Panc1 (cell line): Measurements from ENCODE around the gene FRMPD2. TPM values are rescaled to one million over a fixed set of nuclear protein-coding genes. Genes with fewer than 3 reads are reported as not detected.

Experiments
- ATAC-seq: fragments of 200-7000 bp; cut with Tn5 transposase; 2 replicates; pipeline ENCODE4 v1.9.1; 2020; ENCODE audit warnings: mild to moderate bottlenecking, moderate library complexity
- BruUV-seq: library from RNA; stranded (reverse); fragments of 400-500 nt; replicated peaks from 2 replicates; lab custom pipeline; 2021; lab: Mats Ljungman, UMichigan
- CTCF ChIA-PET: fragments of 300-600 bp; sonication (Branson Sonifier 250); formaldehyde crosslinking; loops from one replicate; lab custom pipeline; 2022; ENCODE audit warnings: antibody characterized with exemption; lab: Charles Lee
- POLR2A ChIA-PET: fragments of 300-600 bp; sonication (Branson Sonifier 250); formaldehyde crosslinking; loops from one replicate; lab custom pipeline; 2022; ENCODE audit warnings: antibody characterized with exemption; lab: Charles Lee
- DNase-seq: peaks from one replicate; pipeline ENCODE4 v3.0.0-alpha.2; 2010; ENCODE audit warnings: low read depth, low spot score
- H3K27ac ChIP-seq: 2 replicates; pipeline ENCODE4 v1.5.1; 2011; ENCODE audit warnings: mild to moderate bottlenecking, low read length, inconsistent platforms
- H3K27me3 ChIP-seq: fragments of 200-500 bp; sonication (Bioruptor generic); 2 replicates; pipeline ENCODE4 v1.6.0; 2014; ENCODE audit warnings: low read length, inconsistent platforms; ENCODE audit not compliant: control insufficient read depth, insufficient read depth
- H3K36me3 ChIP-seq: fragments of 200-500 bp; sonication (Bioruptor generic); 2 replicates; pipeline ENCODE4 v1.5.1; 2014; ENCODE audit warnings: inconsistent platforms, mild to moderate bottlenecking, low read length, moderate library complexity; ENCODE audit not compliant: control insufficient read depth, insufficient read depth
- H3K4me1 ChIP-seq: 2 replicates; pipeline ENCODE4 v1.5.1; 2011; ENCODE audit warnings: inconsistent platforms, mild to moderate bottlenecking, low read length, moderate library complexity; ENCODE audit not compliant: control insufficient read depth, insufficient read depth
- H3K4me3 ChIP-seq, 2 experiments: 2 replicates each; pipeline ENCODE4 v1.5.1; 2011 to 2012; ENCODE audit warnings: low read depth in 2 of 2, low read length in 2 of 2, mild to moderate bottlenecking in 2 of 2, inconsistent platforms in 1 of 2, moderate library complexity in 1 of 2
- H3K9me3 ChIP-seq: fragments of 200-500 bp; sonication (Bioruptor generic); 2 replicates; pipeline ENCODE4 v1.5.1; 2014; ENCODE audit warnings: low read depth, mild to moderate bottlenecking, inconsistent platforms, low read length, moderate library complexity; ENCODE audit not compliant: control insufficient read depth, insufficient read depth
- POLR2AphosphoS5 ChIP-seq: IDR thresholded peaks from 2 replicates; pipeline ENCODE4 v1.6.1; 2012; ENCODE audit warnings: mild to moderate bottlenecking, low read depth, low read length, moderate library complexity
- SIN3A ChIP-seq: IDR thresholded peaks from 2 replicates; pipeline ENCODE4 v1.6.1; 2012; ENCODE audit warnings: low read depth, mild to moderate bottlenecking, low read length, moderate library complexity, borderline replicate concordance; ENCODE audit not compliant: insufficient read depth
- TCF7L2 ChIP-seq: IDR thresholded peaks from 2 replicates; pipeline ENCODE4 v1.6.1; 2011; ENCODE audit warnings: mild to moderate bottlenecking, low read depth, low read length, inconsistent platforms
- in situ Hi-C: cut with HindIII; loops from 2 replicates; pipeline ENCODE4 v1.10.0; 2016; ENCODE audit warnings: low sequenced_read_pairs, low pct_unique_long_range_greater_than_20kb
- intact Hi-C: fragments of 100-400 bp; cut with micrococcal nuclease; formaldehyde crosslinking; loops from one replicate; pipeline ENCODE4 v1.10.0; 2022; ENCODE audit not compliant: unreplicated experiment
- total RNA-seq: library from RNA; stranded (reverse); gene quantifications from one replicate; pipeline ENCODE4 v1.2.1, GENCODE V29; 2021; ENCODE audit not compliant: unreplicated experiment
- TF ChIP-seq, protein P1 (sequence below), 2 experiments: IDR thresholded peaks; 2 replicates each; pipeline ENCODE4 v1.6.1; 2011 to 2012; ENCODE audit warnings: low read depth in 2 of 2, control low read depth in 1 of 2, low read length in 1 of 2, mild to moderate bottlenecking in 1 of 2, moderate library complexity in 1 of 2; ENCODE audit not compliant: insufficient read depth in 1 of 2
- TF ChIP-seq, protein P2 (sequence below): fragments of 450-650 bp; IDR thresholded peaks from 2 replicates; pipeline ENCODE4 v1.5.1; 2017; ENCODE audit warnings: mild to moderate bottlenecking

Gene FRMPD2
- total RNA-seq, 1 experiment from 2014 or later, result not detected

DNA sequence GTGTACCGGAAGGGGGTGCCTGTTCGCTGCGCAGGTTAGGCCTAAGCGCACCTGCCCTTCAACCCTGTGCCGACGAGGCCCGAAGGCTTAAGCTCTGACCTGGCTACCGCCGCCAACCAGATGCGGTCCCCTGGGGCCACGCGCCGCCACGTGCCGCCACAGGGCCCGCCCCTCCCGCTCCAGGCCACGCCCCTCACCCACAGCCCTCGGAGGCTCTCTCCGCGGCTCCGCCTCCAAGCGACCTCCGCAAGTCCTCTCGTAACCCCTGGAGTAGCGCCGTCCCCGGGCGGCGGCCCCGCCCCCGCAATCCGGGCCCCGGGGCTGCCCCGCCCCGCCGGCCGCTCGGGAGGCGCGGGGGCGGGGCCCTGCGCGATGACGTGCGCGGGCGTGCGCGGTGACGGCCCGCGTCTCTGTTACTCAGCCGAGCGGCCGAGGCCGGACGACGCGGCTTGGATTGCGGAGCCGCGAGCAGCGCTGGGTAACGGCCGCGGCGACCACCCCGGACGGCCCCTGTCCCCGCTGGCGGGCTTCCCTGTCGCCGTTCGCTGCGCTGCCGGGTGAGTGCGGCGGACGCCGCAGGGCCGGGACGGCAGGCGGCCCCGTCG is 31.9 kb upstream of the FRMPD2 start, which contains the start of gene MAPK8:
Gene MAPK8, plus strand, starts transcription at position 413 of the 605 bp plus-strand sequence. CDS start 94,984 bp downstream, outside the sequence.
- ATAC-seq (peak; percentile 94), DNase-seq (peak; percentile 47)
- Histone ChIP-seq H3K4me1 (peaks cover 31% of the 10 kb centered on the region), H3K27ac (peak within 1 kb of the TSS; percentile 86), H3K9me3 (no peaks in the 10 kb centered on the region), H3K4me3 (peak within 1 kb of the TSS; percentile 80 to 92), H3K36me3 (no peaks in the 10 kb centered on the region), H3K27me3 (no peaks in the 10 kb centered on the region; the same call in 1 of the 2 replicates)
- no TSS peak for BruUV-seq
- intact Hi-C loops (no loop called here), in situ Hi-C loops (no loop called here)
- TF ChIP-seq SIN3A, result peak; percentile 77; the same call in 1 of the 2 replicates
- TF ChIP-seq, protein P1, sequence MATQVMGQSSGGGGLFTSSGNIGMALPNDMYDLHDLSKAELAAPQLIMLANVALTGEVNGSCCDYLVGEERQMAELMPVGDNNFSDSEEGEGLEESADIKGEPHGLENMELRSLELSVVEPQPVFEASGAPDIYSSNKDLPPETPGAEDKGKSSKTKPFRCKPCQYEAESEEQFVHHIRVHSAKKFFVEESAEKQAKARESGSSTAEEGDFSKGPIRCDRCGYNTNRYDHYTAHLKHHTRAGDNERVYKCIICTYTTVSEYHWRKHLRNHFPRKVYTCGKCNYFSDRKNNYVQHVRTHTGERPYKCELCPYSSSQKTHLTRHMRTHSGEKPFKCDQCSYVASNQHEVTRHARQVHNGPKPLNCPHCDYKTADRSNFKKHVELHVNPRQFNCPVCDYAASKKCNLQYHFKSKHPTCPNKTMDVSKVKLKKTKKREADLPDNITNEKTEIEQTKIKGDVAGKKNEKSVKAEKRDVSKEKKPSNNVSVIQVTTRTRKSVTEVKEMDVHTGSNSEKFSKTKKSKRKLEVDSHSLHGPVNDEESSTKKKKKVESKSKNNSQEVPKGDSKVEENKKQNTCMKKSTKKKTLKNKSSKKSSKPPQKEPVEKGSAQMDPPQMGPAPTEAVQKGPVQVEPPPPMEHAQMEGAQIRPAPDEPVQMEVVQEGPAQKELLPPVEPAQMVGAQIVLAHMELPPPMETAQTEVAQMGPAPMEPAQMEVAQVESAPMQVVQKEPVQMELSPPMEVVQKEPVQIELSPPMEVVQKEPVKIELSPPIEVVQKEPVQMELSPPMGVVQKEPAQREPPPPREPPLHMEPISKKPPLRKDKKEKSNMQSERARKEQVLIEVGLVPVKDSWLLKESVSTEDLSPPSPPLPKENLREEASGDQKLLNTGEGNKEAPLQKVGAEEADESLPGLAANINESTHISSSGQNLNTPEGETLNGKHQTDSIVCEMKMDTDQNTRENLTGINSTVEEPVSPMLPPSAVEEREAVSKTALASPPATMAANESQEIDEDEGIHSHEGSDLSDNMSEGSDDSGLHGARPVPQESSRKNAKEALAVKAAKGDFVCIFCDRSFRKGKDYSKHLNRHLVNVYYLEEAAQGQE (IDR thresholded peaks at IDR 0.05; ENCODE audit: insufficient read depth in 1 of 2, low read depth in 2 of 2, low read length in 1 of 2), result no peak
- peak; percentile 70 for TF ChIP-seq POLR2AphosphoS5
- POLR2A ChIA-PET, result interaction anchor here (0.6 kb wide), 1 partner anchor 1738 kb away, joined by 7 read pairs; no protein-coding TSS in a partner anchor
- CTCF ChIA-PET, result no interaction called here

- ChIA-PET CTCF (no interaction called here), POLR2A (interaction anchor here (0.6 kb wide), 1 partner anchor 1738 kb away, joined by 7 read pairs; no protein-coding TSS in a partner anchor)
- BruUV-seq, result no TSS peak
- H3K4me3 ChIP-seq, result peak overlapping the region; percentile 68 to 92
- H3K9me3 ChIP-seq, result no peaks in the 10 kb centered on the region
- in situ Hi-C loops (no loop called here), intact Hi-C loops (no loop called here)
- DNase-seq (no peak), ATAC-seq (no peak)
- H3K36me3 ChIP-seq, result no peaks in the 10 kb centered on the region
- H3K27me3 ChIP-seq, result no peaks in the 10 kb centered on the region; the same call in 1 of the 2 replicates
- H3K27ac ChIP-seq, result peak overlapping the region; percentile 77
- H3K4me1 ChIP-seq, result peaks cover 30% of the 10 kb centered on the region
- no peak for TF ChIP-seq SIN3A
- TF ChIP-seq, protein P1 (IDR thresholded peaks at IDR 0.05; ENCODE audit: insufficient read depth in 1 of 2, low read depth in 2 of 2, low read length in 1 of 2), result no peak
- TF ChIP-seq, protein P2, sequence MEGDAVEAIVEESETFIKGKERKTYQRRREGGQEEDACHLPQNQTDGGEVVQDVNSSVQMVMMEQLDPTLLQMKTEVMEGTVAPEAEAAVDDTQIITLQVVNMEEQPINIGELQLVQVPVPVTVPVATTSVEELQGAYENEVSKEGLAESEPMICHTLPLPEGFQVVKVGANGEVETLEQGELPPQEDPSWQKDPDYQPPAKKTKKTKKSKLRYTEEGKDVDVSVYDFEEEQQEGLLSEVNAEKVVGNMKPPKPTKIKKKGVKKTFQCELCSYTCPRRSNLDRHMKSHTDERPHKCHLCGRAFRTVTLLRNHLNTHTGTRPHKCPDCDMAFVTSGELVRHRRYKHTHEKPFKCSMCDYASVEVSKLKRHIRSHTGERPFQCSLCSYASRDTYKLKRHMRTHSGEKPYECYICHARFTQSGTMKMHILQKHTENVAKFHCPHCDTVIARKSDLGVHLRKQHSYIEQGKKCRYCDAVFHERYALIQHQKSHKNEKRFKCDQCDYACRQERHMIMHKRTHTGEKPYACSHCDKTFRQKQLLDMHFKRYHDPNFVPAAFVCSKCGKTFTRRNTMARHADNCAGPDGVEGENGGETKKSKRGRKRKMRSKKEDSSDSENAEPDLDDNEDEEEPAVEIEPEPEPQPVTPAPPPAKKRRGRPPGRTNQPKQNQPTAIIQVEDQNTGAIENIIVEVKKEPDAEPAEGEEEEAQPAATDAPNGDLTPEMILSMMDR, result no peak
- no peak for TF ChIP-seq POLR2AphosphoS5
- no peak for TF ChIP-seq TCF7L2
Observed at GRCh38 chr10:48305905-48306264, 31.4 kb upstream of the FRMPD2 start.
